Tibial nerve (tissue), 4 donors: ENCODE measurements around the gene SLC7A5. TPM values are rescaled to one million over a fixed set of nuclear protein-coding genes. Genes with fewer than 3 reads are reported as not detected.

ENCODE experiments used
- DNase-seq, 2 donors: peaks; one replicate each; pipeline ENCODE4 v3.0.0-alpha.2; 2019; ENCODE audit warnings: low spot score in 2 of 2
- H3K27ac ChIP-seq, 4 donors: fragments of 200-600 bp; sonication (generic) in 3 of 4; one replicate each; pipeline ENCODE4 v1.5.1; 2017 to 2019; ENCODE audit warnings: mild to moderate bottlenecking in 1 of 4
- H3K27me3 ChIP-seq, 2 donors: fragments of 200-600 bp; sonication (generic) in 1 of 2; one replicate each; pipeline versions ENCODE4 v1.5.1 to v1.6.0; 2017 to 2019
- H3K36me3 ChIP-seq, 3 donors: fragments of 200-600 bp; sonication (generic); one replicate each; pipeline ENCODE4 v1.5.1; 2018 to 2019
- H3K4me1 ChIP-seq, 4 donors: fragments of 200-600 bp; sonication (generic) in 3 of 4; one replicate each; pipeline ENCODE4 v1.5.1; 2017 to 2019
- H3K4me3 ChIP-seq, 4 donors: fragments of 200-600 bp; sonication (generic) in 3 of 4; one replicate each; pipeline ENCODE4 v1.5.1; 2017 to 2019; ENCODE audit warnings: mild to moderate bottlenecking in 1 of 4, moderate library complexity in 1 of 4
- H3K9me3 ChIP-seq, 4 donors: fragments of 200-600 bp; sonication (generic) in 3 of 4; one replicate each; pipeline ENCODE4 v1.5.1; 2017 to 2019
- EP300 ChIP-seq, 2 donors: sonication (generic); formaldehyde crosslinking; IDR thresholded peaks; one replicate each; pipeline ENCODE4 v1.6.1; 2017; ENCODE audit warnings: antibody characterized with exemption in 2 of 2, mild to moderate bottlenecking in 1 of 2
- POLR2A ChIP-seq, 2 donors: fragments of 450-650 bp; IDR thresholded peaks; one replicate each; pipeline ENCODE4 v1.6.1; 2017; ENCODE audit warnings: antibody characterized with exemption in 2 of 2, mild to moderate bottlenecking in 2 of 2, moderate library complexity in 2 of 2
- WGBS, 2 donors: methylation state at CpG; one replicate each; pipeline ENCODE4 v1.1.5; 2018; 5-methylcytosine and 5-hydroxymethylcytosine counted together
- total RNA-seq, 4 donors: library from RNA; depleted of rRNA; stranded (reverse); fragments of >200 nt; gene quantifications; one replicate each; pipeline ENCODE4 v1.1.0, GENCODE V29; 2016
- TF ChIP-seq, protein P1 (sequence below), 5 experiments: fragments of 200-600 bp in 3 of 5; fragments of 450-650 bp in 2 of 5; sonication (generic) in 3 of 5; IDR thresholded peaks; one replicate each; pipeline ENCODE4 v1.5.1; 2016 to 2019; ENCODE audit warnings: antibody characterized with exemption in 5 of 5, mild to moderate bottlenecking in 3 of 5, moderate library complexity in 2 of 5

Gene SLC7A5
- total RNA-seq, 4 donors from 2014 or later, result 5.5 to 6.6 (median 6.0) TPM

DNA sequence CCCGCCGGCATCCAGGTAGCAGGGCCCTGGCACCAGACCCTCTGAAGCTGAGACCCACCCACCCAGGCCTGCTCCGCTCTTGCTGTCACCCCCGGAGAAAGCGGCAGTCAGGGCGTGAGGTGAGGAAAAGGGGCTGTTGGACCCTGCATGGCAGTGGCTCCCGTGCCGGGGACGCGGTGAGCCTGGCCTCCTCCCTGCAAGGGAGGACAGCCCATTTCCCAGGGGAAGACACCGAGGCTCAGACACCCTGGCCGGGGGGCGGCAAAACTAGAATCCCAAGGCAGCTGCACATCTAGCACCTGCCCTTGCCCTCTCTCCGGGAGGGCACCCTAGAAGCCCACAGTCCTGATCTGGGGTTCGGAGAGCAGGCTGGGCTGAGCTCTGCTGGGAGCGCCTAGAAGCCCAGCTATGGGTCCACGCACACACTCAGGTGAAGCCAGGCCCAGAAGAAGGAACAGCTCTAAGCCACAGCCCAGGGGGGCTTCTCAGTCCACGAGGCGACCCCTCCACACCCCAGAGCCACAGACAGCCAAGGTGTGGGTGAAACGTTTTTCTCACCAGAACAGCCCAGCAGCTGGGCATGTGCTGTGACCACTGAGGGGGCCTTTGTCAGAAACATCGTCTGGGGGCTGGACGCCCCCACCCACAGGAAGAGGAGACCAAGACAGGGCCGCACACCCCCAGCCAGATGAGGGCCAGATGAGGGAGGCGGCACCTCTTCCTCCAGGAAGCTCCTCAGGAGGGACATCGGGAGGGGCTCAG lies 22.4 kb downstream of the SLC7A5 start:
- WGBS, 2 donors, result 87 to 89% methylated on average over 18 to 19 of the region's 25 CpGs
- Histone ChIP-seq H3K27ac (peak overlapping the region; percentile 62 to 90 (median 83)), H3K4me1 (peaks cover 0 to 63% (median 28%) of the 10 kb centered on the region in 4 donors), H3K9me3 (no peaks in the 10 kb centered on the region), H3K4me3 (no peak overlapping the region), H3K27me3 (no peaks in the 10 kb centered on the region), H3K36me3 (peaks cover 0 to 12% (median 0%) of the 10 kb centered on the region in 3 donors)
- no peak for DNase-seq
- TF ChIP-seq, protein P1, sequence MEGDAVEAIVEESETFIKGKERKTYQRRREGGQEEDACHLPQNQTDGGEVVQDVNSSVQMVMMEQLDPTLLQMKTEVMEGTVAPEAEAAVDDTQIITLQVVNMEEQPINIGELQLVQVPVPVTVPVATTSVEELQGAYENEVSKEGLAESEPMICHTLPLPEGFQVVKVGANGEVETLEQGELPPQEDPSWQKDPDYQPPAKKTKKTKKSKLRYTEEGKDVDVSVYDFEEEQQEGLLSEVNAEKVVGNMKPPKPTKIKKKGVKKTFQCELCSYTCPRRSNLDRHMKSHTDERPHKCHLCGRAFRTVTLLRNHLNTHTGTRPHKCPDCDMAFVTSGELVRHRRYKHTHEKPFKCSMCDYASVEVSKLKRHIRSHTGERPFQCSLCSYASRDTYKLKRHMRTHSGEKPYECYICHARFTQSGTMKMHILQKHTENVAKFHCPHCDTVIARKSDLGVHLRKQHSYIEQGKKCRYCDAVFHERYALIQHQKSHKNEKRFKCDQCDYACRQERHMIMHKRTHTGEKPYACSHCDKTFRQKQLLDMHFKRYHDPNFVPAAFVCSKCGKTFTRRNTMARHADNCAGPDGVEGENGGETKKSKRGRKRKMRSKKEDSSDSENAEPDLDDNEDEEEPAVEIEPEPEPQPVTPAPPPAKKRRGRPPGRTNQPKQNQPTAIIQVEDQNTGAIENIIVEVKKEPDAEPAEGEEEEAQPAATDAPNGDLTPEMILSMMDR (IDR thresholded peaks at IDR 0.05), result no peak
- TF ChIP-seq EP300 (IDR thresholded peaks at IDR 0.05), result no peak
- no peak for TF ChIP-seq POLR2A (IDR thresholded peaks at IDR 0.05)

DNA sequence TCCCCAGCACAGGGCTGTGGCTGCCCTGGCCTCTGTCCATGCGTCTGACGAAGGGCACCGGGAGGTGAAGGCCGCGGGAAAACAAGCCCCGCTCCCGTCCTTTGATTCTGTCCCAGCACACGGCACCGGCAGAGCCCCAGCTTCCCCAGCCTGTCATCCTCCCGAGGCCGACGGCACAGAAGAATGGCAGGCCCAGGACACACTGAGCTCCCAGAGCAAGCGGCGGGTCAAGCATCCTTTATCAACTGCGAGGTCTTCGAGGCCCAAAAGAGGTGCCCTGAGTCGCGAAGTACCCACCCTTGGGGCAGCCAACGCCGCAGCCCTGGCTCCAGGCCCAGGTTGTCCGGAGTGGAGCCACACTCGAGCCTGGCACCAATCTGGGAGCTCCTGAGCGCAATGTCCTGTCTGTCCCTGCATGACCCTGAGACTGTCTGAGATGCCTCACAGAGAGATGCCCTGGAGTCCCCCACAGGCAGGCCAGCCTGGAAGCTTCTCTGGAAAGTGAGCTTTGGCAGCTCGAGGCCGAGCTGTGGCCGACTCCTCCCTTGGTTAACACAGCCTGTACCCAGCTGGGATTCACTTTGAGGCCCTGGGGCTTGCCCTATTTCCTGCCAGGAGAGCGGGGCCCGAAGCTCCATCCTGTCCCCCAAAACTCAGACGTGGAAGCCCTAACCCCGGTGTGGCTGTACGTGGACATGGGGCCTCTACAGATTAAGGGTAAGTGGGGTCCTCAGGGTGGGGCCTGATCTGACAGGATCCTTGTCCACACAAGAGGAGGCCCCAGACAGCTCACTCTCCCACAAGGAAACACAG lies 23.3 kb downstream of the SLC7A5 start:
- H3K27ac ChIP-seq, result peak overlapping the region in 2 of 4 donors; percentile 82 to 90
- H3K9me3 ChIP-seq, result no peaks in the 10 kb centered on the region
- TF ChIP-seq, protein P1 (IDR thresholded peaks at IDR 0.05), result no peak
- TF ChIP-seq EP300 (IDR thresholded peaks at IDR 0.05) (no peak), POLR2A (IDR thresholded peaks at IDR 0.05) (no peak)
- no peaks in the 10 kb centered on the region for H3K27me3 ChIP-seq
- 77 to 83% methylated on average over 26 to 30 of the region's 31 CpGs for WGBS, 2 donors
- H3K4me3 ChIP-seq, result no peak overlapping the region
- DNase-seq, result no peak
- H3K36me3 ChIP-seq, result peaks cover 0 to 7% (median 0%) of the 10 kb centered on the region in 3 donors
- peaks cover 0 to 63% (median 28%) of the 10 kb centered on the region in 4 donors for H3K4me1 ChIP-seq

- Histone ChIP-seq H3K9me3 (no peaks in the 10 kb centered on the region), H3K27ac (peak overlapping the region in 2 of 4 donors; percentile 28 to 90), H3K27me3 (no peaks in the 10 kb centered on the region), H3K4me3 (no peak overlapping the region), H3K4me1 (peaks cover 0 to 56% (median 23%) of the 10 kb centered on the region in 4 donors), H3K36me3 (no peaks in the 10 kb centered on the region)
- no peak for DNase-seq
- TF ChIP-seq EP300 (IDR thresholded peaks at IDR 0.05), result no peak
- no peak for TF ChIP-seq POLR2A (IDR thresholded peaks at IDR 0.05)
- TF ChIP-seq, protein P1 (IDR thresholded peaks at IDR 0.05), result no peak
- WGBS, 2 donors, result 84 to 94% methylated on average over 8 to 13 of the region's 13 CpGs
These were observed 24.1 kb downstream of the SLC7A5 start for GRCh38 chr16:87845213-87845612.

DNA sequence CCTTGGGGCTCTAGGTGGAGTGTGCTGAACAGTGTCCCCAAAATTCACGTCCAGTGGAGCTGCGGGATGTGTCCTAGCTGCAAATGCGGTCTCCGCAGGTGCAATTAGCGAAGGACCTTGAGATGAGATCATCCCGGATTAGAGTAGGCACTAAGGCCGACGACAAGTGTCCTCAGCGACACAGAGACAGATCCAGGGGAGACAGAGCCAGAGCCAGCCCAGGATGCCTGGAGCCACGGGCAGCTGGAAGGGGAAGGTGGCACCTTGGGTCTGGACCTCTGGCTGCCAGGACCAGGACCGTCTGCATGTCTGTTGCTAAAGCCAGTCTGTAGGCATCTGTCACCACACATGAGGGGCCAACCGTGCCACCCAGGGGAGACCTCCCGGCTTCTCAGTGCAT lies 24.5 kb downstream of the SLC7A5 start:
- no peak for DNase-seq
- Histone ChIP-seq H3K4me3 (no peak overlapping the region), H3K27ac (peak overlapping the region in 2 of 4 donors; percentile 28 to 90), H3K9me3 (no peaks in the 10 kb centered on the region), H3K4me1 (peaks cover 0 to 53% (median 19%) of the 10 kb centered on the region in 4 donors), H3K27me3 (no peaks in the 10 kb centered on the region), H3K36me3 (no peaks in the 10 kb centered on the region)
- TF ChIP-seq POLR2A (IDR thresholded peaks at IDR 0.05), result no peak
- TF ChIP-seq EP300 (IDR thresholded peaks at IDR 0.05), result no peak
- TF ChIP-seq, protein P1 (IDR thresholded peaks at IDR 0.05), result no peak
- WGBS, 2 donors, result 85 to 88% methylated on average over 9 to 13 of the region's 13 CpGs
